Ectodermal cell (in vitro differentiated cells): Measurements from ENCODE around the gene SAMSN1.

Source experiments
- H3K27ac ChIP-seq: 2 replicates; pipeline ENCODE4 v1.7.0; 2013; ENCODE audit warnings: mild to moderate bottlenecking, low read depth, low read length; ENCODE audit not compliant: insufficient read depth, poor library complexity, severe bottlenecking
- H3K27me3 ChIP-seq: 2 replicates; pipeline ENCODE4 v1.7.0; 2013; ENCODE audit warnings: mild to moderate bottlenecking, low read length; ENCODE audit not compliant: insufficient read depth, control insufficient read depth, poor library complexity, severe bottlenecking
- H3K36me3 ChIP-seq: one replicate; pipeline ENCODE4 v1.7.0; 2013; ENCODE audit warnings: low read length; ENCODE audit not compliant: control insufficient read depth, insufficient read depth
- H3K4me1 ChIP-seq: one replicate; pipeline ENCODE4 v1.7.0; 2013; ENCODE audit warnings: low read length; ENCODE audit not compliant: control insufficient read depth, insufficient read depth
- H3K4me3 ChIP-seq: 2 replicates; pipeline ENCODE4 v1.7.0; 2013; ENCODE audit warnings: low read depth, low read length, control low read depth; ENCODE audit not compliant: insufficient read depth
- H3K9me3 ChIP-seq: 2 replicates; pipeline ENCODE4 v1.7.0; 2013; ENCODE audit warnings: mild to moderate bottlenecking, low read length, moderate library complexity; ENCODE audit not compliant: control insufficient read depth
- WGBS, 2 experiments: methylation state at CpG; one replicate each; pipeline ENCODE4 v1.1.7; 2013; ENCODE audit warnings: missing lambda C conversion rate in 2 of 2; 5-methylcytosine and 5-hydroxymethylcytosine counted together

SAMSN1 gene

GRCh38 chr21:14448784-14449183 is 97.3 kb downstream of the SAMSN1 start:
- no peaks in the 10 kb centered on the region for H3K9me3 ChIP-seq
- H3K27ac ChIP-seq, result no peak overlapping the region
- H3K4me3 ChIP-seq, result no peak overlapping the region
- H3K4me1 ChIP-seq, result no peaks in the 10 kb centered on the region
- H3K36me3 ChIP-seq, result no peaks in the 10 kb centered on the region
- WGBS, 2 experiments, result 64 to 80% methylated on average over 1 of the region's 1 CpG
- H3K27me3 ChIP-seq, result no peaks in the 10 kb centered on the region

GRCh38 chr21:14438211-14438610 is 107.9 kb downstream of the SAMSN1 start:
- 85 to 88% methylated on average over 4 of the region's 4 CpGs for WGBS, 2 experiments
- Histone ChIP-seq H3K36me3 (no peaks in the 10 kb centered on the region), H3K27me3 (no peaks in the 10 kb centered on the region), H3K4me3 (no peak overlapping the region), H3K4me1 (no peaks in the 10 kb centered on the region), H3K9me3 (no peaks in the 10 kb centered on the region), H3K27ac (no peak overlapping the region)

- 90% methylated on average over 1 of the region's 1 CpG for WGBS, 2 experiments
- no peak overlapping the region for H3K4me3 ChIP-seq
- no peak overlapping the region for H3K27ac ChIP-seq
- H3K9me3 ChIP-seq, result no peaks in the 10 kb centered on the region
- no peaks in the 10 kb centered on the region for H3K27me3 ChIP-seq
- no peaks in the 10 kb centered on the region for H3K4me1 ChIP-seq
- H3K36me3 ChIP-seq, result no peaks in the 10 kb centered on the region
Measured at GRCh38 chr21:14435423-14435822, 110.7 kb downstream of the SAMSN1 start.
